Muscle layer of colon (tissue), 2 donors: ENCODE results near the gene TMEM179.

Source experiments
- H3K27ac ChIP-seq: one replicate; pipeline ENCODE4 v1.7.0; 2013; ENCODE audit warnings: low read depth, mild to moderate bottlenecking, low read length, moderate library complexity
- H3K27me3 ChIP-seq, 2 donors: one replicate each; pipeline ENCODE4 v1.7.0; 2013; ENCODE audit warnings: low read length in 2 of 2, mild to moderate bottlenecking in 2 of 2; ENCODE audit not compliant: insufficient read depth in 2 of 2, control insufficient read depth in 1 of 2
- H3K36me3 ChIP-seq: one replicate; pipeline ENCODE4 v1.7.0; 2013; ENCODE audit warnings: mild to moderate bottlenecking, low read length; ENCODE audit not compliant: insufficient read depth
- H3K4me1 ChIP-seq: one replicate; pipeline ENCODE4 v1.7.0; 2013; ENCODE audit warnings: mild to moderate bottlenecking, low read length; ENCODE audit not compliant: insufficient read depth
- H3K4me3 ChIP-seq, 2 donors: one replicate each; pipeline ENCODE4 v1.7.0; 2013; ENCODE audit warnings: low read length in 2 of 2, low read depth in 1 of 2, mild to moderate bottlenecking in 1 of 2, moderate library complexity in 1 of 2
- H3K9ac ChIP-seq: one replicate; pipeline ENCODE4 v1.7.0; 2013; ENCODE audit warnings: low read length
- H3K9me3 ChIP-seq: one replicate; pipeline ENCODE4 v1.7.0; 2013; ENCODE audit warnings: mild to moderate bottlenecking, low read length
- donor health status: abdominal sarcoma.
- donor health status: Adenocarcinoma of cecum.

Gene TMEM179

GRCh38 chr14:104548802-104549535 is 55.6 kb downstream of the TMEM179 start:
- no peaks in the 10 kb centered on the region for H3K4me1 ChIP-seq
- no peak overlapping the region for H3K27ac ChIP-seq
- H3K9ac ChIP-seq: no peak overlapping the region
- no peak overlapping the region for H3K4me3 ChIP-seq
- peaks cover 0 to 27% of the 10 kb centered on the region in 2 donors for H3K27me3 ChIP-seq
- H3K9me3 ChIP-seq: no peaks in the 10 kb centered on the region
- no peaks in the 10 kb centered on the region for H3K36me3 ChIP-seq

DNA sequence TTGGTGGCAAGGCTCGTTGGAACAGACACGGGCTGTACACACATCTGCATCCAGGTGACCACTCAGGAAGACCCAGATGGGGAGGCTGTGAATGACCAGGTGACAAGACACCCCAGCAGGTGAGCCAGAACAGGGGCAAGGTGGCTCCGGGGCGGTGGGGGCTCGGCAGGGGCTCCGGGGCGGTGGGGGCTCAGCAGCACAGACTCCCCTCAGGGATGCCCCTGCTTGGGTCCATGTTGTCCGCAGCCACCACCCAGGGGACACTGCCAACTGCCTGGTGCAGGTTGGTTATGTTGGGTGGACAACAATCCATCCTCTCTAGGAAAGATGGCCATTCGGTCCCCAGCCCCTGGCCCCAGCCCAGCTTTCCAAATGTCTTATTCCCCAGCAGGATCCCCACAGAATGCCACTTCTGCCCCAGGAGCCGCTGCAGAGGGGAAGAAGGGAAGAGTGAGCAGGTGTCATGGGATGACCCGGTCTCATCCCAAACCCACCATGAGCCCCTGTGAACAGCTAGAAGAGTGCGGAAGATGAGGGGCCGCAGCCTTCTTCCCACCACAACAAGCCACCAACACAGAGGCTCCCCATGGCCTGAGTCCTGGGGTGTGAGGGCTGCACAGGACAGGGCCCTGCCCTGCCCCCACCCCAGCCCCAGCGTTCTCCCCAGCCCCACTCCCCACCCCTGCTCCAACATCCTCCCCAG is 56.4 kb downstream of the TMEM179 start:
- Histone ChIP-seq H3K9ac (no peak overlapping the region), H3K4me3 (no peak overlapping the region), H3K27me3 (peaks cover 0 to 33% of the 10 kb centered on the region in 2 donors), H3K4me1 (no peaks in the 10 kb centered on the region), H3K9me3 (no peaks in the 10 kb centered on the region), H3K27ac (no peak overlapping the region), H3K36me3 (no peaks in the 10 kb centered on the region)

DNA sequence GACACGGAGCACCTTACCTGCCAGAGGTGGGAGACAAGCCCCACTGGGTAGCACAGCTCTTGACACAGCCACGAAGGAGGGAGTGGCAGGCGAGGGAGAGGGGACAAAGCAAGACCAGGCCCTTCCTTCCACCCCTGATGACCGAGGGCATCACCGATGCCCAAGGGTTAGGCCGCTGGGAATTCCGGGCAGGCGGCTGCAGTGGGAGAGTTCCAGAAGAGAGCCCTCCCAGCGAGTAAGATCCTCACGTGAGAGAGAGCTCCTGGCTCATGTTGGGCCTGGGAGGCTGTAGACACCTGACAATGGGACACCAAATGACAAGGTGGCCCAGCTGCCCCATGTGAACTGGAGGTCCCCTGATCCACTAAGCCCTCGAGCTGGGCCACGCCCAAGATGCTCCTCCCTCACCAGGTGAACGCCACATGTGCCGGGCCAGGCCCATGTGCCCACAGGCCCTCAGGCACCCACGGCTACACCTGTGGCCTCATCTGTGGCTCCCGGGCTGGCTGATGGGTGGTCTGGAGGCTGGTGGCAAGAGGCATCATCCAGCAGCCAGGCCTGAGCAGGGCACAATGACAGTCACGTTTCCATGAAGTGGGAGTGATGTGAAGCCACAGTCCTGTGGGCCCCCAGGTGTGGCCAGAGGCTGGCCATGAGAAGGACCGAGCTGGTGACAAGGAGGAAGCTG is 57.1 kb downstream of the TMEM179 start:
- Histone ChIP-seq H3K4me3 (no peak overlapping the region), H3K36me3 (no peaks in the 10 kb centered on the region), H3K9ac (no peak overlapping the region), H3K27me3 (peaks cover 0 to 36% of the 10 kb centered on the region in 2 donors), H3K9me3 (no peaks in the 10 kb centered on the region), H3K4me1 (no peaks in the 10 kb centered on the region), H3K27ac (no peak overlapping the region)

DNA sequence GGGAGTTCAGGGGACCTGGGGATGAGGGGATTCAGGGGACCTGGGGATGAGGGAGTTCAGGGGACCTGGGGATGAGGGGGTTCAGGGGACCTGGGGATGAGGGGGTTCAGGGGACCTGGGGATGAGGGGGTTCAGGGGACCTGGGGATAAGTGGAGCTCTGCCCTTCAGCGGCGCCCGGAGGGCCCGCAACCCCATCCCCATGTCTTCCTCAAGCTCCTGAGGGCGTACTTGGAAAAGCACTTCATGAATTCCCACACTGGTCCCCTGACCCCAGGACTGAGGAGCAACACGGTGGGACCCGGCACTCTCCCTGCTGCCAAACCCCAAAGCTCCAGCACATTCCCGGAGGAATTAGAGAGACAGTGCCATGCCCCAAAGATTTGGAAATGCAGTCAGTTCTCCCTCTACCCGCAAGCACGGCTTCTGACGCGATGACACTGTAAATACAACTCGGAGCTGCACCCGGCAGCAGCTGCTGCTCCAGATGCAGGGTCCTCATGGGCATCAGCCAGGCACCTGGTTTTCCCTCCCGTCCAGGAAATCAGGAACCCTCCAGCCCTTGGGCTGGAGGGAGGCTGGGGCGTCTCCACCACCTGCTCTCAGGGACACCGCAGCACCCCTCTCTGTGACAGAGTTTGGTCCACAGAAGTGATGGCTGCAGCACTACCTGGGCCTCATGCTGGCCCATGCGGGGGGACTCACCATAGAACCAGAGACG is 57.8 kb downstream of the TMEM179 start:
- Histone ChIP-seq H3K4me3 (no peak overlapping the region), H3K9me3 (no peaks in the 10 kb centered on the region), H3K27me3 (peaks cover 0 to 34% of the 10 kb centered on the region in 2 donors)

GRCh38 chr14:104545942-104546501 is 58.5 kb downstream of the TMEM179 start:
- Histone ChIP-seq H3K9ac (no peak overlapping the region), H3K4me3 (no peak overlapping the region), H3K27ac (no peak overlapping the region)

More for the DNA sequence above, 57.8 kb downstream of the TMEM179 start:
- Histone ChIP-seq H3K36me3 (no peaks in the 10 kb centered on the region), H3K4me1 (no peaks in the 10 kb centered on the region), H3K9ac (no peak overlapping the region), H3K27ac (no peak overlapping the region)

GRCh38 chr14:104545151-104545941 is 59.2 kb downstream of the TMEM179 start:
- H3K4me3 ChIP-seq: no peak overlapping the region
- H3K4me1 ChIP-seq: no peaks in the 10 kb centered on the region
- H3K9me3 ChIP-seq: no peaks in the 10 kb centered on the region
- no peaks in the 10 kb centered on the region for H3K36me3 ChIP-seq
- H3K27ac ChIP-seq: no peak overlapping the region
- H3K9ac ChIP-seq: no peak overlapping the region
- peaks cover 0 to 31% of the 10 kb centered on the region in 2 donors for H3K27me3 ChIP-seq

More at GRCh38 chr14:104545942-104546501, 58.5 kb downstream of the TMEM179 start:
- Histone ChIP-seq H3K9me3 (no peaks in the 10 kb centered on the region), H3K36me3 (no peaks in the 10 kb centered on the region), H3K27me3 (peaks cover 0 to 31% of the 10 kb centered on the region in 2 donors), H3K4me1 (no peaks in the 10 kb centered on the region)

DNA sequence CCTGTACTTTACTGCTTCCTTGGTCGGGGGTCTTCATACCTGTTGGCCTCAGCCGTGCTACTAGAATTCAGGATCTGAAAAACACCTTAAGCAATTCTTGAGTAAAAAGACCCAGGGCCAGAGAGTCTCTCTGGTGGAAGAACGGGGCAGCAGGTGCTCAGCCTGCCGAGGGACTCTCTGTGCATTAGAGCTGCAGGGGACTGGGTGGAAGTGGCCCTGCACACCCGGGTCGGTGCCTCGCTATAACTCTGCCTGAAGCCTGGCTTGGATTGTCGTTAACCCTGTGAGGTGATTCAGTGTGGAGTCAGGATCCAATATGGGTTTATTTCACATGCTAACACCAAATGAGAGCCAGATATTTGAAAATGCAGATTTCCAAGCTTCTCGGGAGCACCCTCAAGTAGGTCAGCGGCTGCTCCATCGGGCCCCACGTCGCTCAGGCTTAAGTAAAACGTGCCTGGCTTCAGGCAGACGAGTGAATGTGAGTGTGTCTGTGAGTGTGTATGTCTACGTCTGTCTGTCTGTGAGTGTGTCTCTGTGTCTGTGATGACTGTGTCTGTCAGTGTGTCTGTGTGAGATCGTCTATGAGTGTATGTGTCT is 60.1 kb downstream of the TMEM179 start:
- no peaks in the 10 kb centered on the region for H3K36me3 ChIP-seq
- no peak overlapping the region for H3K4me3 ChIP-seq
- H3K27ac ChIP-seq: no peak overlapping the region
- no peak overlapping the region for H3K9ac ChIP-seq
- no peaks in the 10 kb centered on the region for H3K4me1 ChIP-seq
- H3K9me3 ChIP-seq: no peaks in the 10 kb centered on the region
- peaks cover 0 to 31% of the 10 kb centered on the region in 2 donors for H3K27me3 ChIP-seq

DNA sequence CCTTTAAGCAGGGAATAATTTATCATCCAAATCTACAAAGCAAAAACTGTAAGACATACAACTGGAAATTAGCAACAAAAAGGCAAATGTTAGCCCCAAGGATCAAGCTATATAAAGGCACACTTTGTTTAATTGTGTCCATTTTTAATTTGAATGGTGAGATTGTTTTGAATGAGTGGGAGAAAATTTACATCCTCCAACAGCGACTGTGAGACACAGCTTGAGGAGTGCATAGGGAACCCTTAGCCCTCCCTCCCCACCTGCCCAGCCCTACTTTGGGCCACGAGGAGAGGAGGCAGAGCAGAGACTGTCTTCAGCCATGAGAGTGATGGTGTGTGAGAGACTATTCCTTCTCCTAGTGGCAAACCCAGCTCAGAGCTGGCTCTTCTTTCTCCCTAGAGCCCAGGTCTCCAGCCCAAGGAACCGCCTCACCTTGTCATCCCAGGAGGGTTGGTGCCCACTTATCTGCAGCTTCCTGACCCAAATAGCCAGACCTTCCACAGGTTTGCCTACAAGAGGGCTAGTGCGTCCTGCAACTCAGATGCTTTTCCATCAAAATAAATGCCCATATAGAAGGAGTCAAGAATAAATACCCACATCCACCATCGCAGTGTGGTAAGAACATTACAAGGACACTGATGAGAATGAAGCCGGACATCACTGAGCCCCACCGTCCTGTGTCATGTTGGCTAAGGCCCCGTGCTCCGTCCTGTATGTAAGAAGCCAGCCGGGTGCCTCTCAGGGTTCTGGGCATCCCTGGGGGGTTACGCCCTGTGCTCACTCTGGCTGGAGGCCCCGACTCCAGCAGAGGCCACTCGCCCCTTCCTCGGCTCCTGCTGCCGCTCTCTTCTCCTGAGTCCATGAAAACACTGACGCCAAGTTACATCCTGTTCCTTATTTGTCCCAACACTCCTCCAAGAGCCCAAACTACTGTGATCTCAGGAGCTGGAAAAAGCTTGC is 61.4 kb downstream of the TMEM179 start:
- Histone ChIP-seq H3K9ac (no peak overlapping the region), H3K27me3 (peaks cover 0 to 31% of the 10 kb centered on the region in 2 donors), H3K36me3 (no peaks in the 10 kb centered on the region)

GRCh38 chr14:104541905-104542465 is 62.6 kb downstream of the TMEM179 start:
- no peak overlapping the region for H3K4me3 ChIP-seq
- H3K4me1 ChIP-seq: no peaks in the 10 kb centered on the region
- no peaks in the 10 kb centered on the region for H3K36me3 ChIP-seq
- no peak overlapping the region for H3K27ac ChIP-seq
- peaks cover 0 to 31% of the 10 kb centered on the region in 2 donors for H3K27me3 ChIP-seq
- no peaks in the 10 kb centered on the region for H3K9me3 ChIP-seq
- H3K9ac ChIP-seq: no peak overlapping the region

More for the DNA sequence above, 61.4 kb downstream of the TMEM179 start:
- Histone ChIP-seq H3K9me3 (no peaks in the 10 kb centered on the region), H3K27ac (no peak overlapping the region), H3K4me1 (no peaks in the 10 kb centered on the region), H3K4me3 (no peak overlapping the region)
